ENCODE measurements around the gene GPR12.
A peak's percentile ranks its signal among the peaks of the same experiment; 100 is the strongest.

GPR12 gene

DNA sequence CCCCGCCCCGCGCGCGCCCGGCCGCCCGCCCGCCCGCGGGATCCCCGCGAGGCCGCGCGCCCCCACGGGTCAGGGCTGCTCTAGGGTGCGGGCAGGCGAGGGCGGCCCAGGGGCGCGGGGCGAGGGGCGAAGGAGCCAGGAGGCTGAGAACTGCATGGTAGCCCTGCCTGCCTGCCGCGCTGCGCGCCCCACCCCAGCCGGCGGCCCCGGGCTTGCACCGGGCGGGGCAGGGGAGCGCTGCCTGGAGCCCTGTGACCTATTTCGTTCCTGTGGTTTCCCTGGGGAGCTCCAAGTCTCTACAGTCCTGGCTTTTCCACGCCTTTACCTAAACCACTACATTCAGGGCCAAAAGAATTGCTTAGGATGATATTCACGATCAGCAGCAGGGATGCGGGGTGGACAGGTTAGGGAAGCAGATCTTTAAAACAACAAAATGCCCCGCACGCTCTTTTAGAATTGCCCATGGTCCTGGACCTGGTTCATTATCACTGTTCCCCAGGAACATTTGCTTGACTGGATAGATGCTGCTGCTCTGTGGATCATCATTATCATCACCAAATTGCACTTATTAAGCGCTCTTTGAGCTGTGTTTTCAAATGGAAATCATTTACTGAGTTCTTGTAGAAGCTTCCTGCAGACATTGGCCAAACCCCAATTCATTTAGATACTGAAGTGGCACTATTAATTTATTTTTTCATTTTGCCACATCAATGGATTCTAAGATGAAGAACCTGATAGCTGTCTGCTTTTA, 421 bp upstream of the GPR12 start:
- TF ChIP-seq, protein P1, sequence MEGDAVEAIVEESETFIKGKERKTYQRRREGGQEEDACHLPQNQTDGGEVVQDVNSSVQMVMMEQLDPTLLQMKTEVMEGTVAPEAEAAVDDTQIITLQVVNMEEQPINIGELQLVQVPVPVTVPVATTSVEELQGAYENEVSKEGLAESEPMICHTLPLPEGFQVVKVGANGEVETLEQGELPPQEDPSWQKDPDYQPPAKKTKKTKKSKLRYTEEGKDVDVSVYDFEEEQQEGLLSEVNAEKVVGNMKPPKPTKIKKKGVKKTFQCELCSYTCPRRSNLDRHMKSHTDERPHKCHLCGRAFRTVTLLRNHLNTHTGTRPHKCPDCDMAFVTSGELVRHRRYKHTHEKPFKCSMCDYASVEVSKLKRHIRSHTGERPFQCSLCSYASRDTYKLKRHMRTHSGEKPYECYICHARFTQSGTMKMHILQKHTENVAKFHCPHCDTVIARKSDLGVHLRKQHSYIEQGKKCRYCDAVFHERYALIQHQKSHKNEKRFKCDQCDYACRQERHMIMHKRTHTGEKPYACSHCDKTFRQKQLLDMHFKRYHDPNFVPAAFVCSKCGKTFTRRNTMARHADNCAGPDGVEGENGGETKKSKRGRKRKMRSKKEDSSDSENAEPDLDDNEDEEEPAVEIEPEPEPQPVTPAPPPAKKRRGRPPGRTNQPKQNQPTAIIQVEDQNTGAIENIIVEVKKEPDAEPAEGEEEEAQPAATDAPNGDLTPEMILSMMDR (IDR thresholded peaks at IDR 0.05) = no peak
- Histone ChIP-seq H3K36me3 (ENCODE audit: control insufficient read depth, insufficient read depth, low read length) (no peaks in the 10 kb centered on the region), H2AFZ (no peak overlapping the region), H3K4me2 (ENCODE audit: low read length) (no peak overlapping the region), H3K27me3 (ENCODE audit: control insufficient read depth, insufficient read depth, low read length) (no peaks in the 10 kb centered on the region), H3K9me3 (ENCODE audit: control insufficient read depth, low read length) (no peaks in the 10 kb centered on the region), H3K9ac (no peak overlapping the region), H3K4me1 (no peaks in the 10 kb centered on the region), H3K79me2 (no peaks in the 10 kb centered on the region), H3K4me3 (ENCODE audit: low read depth, low read length) (no peak overlapping the region), H3K27ac (no peak overlapping the region)

DNA sequence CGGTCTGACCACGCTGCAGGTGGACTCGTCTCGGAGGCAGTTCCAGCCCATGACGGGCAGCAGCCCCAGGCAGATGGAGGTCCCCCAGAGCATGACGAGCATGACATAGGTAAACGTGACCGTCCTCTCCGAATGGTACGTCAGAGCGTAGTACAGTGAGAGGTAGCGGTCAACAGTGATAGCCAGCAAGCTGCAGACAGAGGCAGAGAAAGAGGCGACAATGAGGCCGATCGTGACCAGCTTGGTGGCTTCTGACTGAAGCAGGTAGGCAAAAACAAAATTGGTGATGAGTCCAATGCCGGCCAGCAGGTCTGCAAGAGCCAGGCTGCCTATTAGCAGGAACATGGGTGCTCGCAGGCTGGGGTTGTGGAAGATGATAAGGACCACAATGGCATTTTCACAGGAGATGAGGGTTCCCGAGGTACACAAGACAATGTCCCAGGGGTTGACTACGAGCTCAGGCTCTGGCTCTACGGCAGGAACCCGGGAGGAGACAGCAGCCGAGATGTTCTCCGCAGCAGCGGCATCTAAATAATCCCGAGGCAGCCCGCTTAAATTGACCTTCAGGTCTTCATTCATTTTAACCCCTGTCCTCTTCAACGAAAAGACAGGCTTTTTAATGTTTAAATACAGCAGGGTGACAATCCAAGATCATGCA, 1.2 kb downstream of the GPR12 start:
- Histone ChIP-seq H3K4me1 (no peaks in the 10 kb centered on the region), H3K4me3 (ENCODE audit: low read depth, low read length) (no peak overlapping the region), H2AFZ (no peak overlapping the region), H3K79me2 (no peaks in the 10 kb centered on the region), H3K9me3 (ENCODE audit: control insufficient read depth, low read length) (no peaks in the 10 kb centered on the region), H3K27ac (no peak overlapping the region), H3K27me3 (ENCODE audit: control insufficient read depth, insufficient read depth, low read length) (no peaks in the 10 kb centered on the region), H3K9ac (no peak overlapping the region), H3K36me3 (ENCODE audit: control insufficient read depth, insufficient read depth, low read length) (no peaks in the 10 kb centered on the region), H3K4me2 (ENCODE audit: low read length) (peak overlapping the region; percentile 72)
- TF ChIP-seq, protein P1 (IDR thresholded peaks at IDR 0.05) = no peak

DNA sequence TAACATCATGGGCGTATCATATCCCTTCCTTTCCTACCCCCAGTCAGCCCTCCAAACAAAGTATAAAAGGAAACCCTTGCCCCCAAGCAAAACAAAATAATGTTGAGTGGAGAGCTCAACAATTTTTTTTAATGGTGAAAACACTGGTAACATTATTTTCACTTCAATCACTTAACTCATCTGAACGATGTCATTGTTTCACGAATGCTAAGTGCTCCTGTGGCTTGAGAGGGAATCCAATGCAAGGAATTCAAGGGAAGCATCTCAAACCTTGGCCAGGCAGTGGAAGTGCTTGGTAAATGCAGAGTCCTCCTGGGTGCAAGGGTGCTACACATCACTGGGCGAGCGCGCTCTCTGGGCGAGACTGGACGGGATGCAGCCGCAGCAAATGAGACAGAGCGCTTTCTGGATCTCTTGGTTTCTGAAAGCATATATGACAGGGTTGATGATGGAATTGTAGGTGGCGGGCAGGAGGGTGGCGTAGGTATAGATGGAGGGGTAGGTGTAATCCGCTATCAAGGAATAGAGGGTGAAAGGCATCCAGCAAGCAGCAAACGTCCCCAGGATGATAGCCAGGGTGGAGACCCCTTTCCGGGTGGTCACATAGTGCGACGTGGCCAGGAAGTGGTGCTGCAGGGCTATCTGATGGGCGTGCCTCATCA, 2.0 kb downstream of the GPR12 start:
- Histone ChIP-seq H2AFZ (no peak overlapping the region), H3K27ac (no peak overlapping the region), H3K79me2 (no peaks in the 10 kb centered on the region), H3K9ac (no peak overlapping the region), H3K27me3 (ENCODE audit: control insufficient read depth, insufficient read depth, low read length) (no peaks in the 10 kb centered on the region), H3K4me3 (ENCODE audit: low read depth, low read length) (no peak overlapping the region), H3K4me1 (no peaks in the 10 kb centered on the region), H3K4me2 (ENCODE audit: low read length) (no peak overlapping the region), H3K9me3 (ENCODE audit: control insufficient read depth, low read length) (no peaks in the 10 kb centered on the region), H3K36me3 (ENCODE audit: control insufficient read depth, insufficient read depth, low read length) (no peaks in the 10 kb centered on the region)
- TF ChIP-seq, protein P1 (IDR thresholded peaks at IDR 0.05) = no peak

DNA sequence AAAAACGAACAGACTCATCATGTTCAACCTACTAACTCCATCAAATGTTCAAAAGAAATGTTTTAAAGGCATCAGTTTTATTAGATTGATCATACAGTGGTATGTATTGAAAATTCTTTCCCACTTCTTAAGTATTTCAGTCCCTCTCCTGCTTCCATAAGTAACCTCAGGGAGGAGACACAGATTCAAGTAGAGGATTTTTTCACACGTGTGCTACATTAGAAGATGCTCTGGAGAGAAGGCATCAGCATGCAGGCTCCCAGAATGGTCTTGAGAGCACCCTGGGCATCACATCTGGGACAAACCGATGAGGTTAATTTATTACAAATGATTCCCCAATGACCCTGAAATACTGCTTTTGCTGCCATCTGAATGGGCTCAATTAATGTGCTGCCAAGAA, 3.6 kb downstream of the GPR12 start:
- TF ChIP-seq, protein P1 (IDR thresholded peaks at IDR 0.05) = no peak
- no peaks in the 10 kb centered on the region for H3K9me3 ChIP-seq (ENCODE audit: control insufficient read depth, low read length)
- H3K9ac ChIP-seq = no peak overlapping the region
- no peaks in the 10 kb centered on the region for H3K4me1 ChIP-seq
- no peaks in the 10 kb centered on the region for H3K79me2 ChIP-seq
- H2AFZ ChIP-seq = no peak overlapping the region
- H3K27me3 ChIP-seq (ENCODE audit: control insufficient read depth, insufficient read depth, low read length) = no peaks in the 10 kb centered on the region
- no peak overlapping the region for H3K27ac ChIP-seq
- no peak overlapping the region for H3K4me3 ChIP-seq (ENCODE audit: low read depth, low read length)
- no peak overlapping the region for H3K4me2 ChIP-seq (ENCODE audit: low read length)
- H3K36me3 ChIP-seq (ENCODE audit: control insufficient read depth, insufficient read depth, low read length) = no peaks in the 10 kb centered on the region
